A549 treated with ZK216348 at 1 μM for 4 hours (cell line): Measurements from ENCODE around the gene ZNF350. TPM values are rescaled to one million over a fixed set of nuclear protein-coding genes. Genes with fewer than 3 reads are reported as not detected.

ENCODE experiments used
- total RNA-seq: library from RNA; stranded (reverse); fragments of 200-300 nt; extraction: Qiagen RNA extraction; gene quantifications from 5 replicates; pipeline ENCODE4 v1.2.3, GENCODE V29; 2022; ENCODE audit warnings: low read depth

Gene ZNF350
- 3.3 to 5.9 TPM (median 4.0 TPM) in 5 replicates for total RNA-seq

DNA sequence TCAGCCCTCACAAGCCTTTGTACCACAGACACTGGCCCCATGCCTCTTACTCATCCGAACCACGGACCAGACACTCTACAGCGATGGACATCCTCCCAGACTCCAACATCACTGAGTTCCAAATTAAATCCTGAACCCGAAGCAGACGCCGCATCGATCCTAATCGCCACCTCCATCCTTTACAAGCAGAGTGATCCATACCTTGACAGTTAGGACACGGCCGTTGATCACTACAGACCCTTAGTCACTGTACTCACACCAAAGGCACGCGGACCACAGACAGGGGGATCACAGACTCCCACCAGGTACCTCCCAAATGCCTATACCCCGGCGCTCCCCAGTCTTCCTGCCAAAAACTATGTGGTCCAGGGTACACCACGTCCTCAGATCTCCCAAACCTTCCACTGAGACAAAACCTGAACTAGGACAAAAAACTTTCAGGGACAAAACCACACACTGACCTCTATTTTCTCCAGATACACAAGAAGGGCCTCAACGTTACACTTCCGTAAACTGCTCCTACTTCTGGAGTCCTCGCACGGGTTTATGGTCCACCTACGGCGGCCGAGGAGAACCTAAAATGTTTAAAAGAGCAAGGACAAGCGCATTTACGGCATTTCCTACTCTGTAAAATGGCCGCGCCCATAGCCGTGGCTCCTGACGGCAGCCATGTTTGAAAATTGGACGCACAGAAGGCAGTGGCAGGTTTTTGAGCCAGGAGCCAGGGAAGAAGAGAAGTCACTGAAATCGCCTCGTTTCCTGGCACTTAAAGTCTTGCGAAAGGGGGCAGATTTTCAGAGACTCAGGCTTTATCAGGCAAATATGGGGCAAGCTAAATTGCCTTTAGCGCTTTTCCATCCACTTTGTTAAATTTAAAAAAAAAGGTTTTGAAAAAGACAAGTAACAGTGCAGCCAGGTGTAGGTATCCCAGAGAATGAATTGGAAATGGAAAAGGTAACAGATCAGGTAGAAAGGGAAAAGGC is at the start of gene ZNF350:
Gene ZNF350, minus strand, starts transcription at position 532 of the 983 bp plus-strand sequence. CDS start 12,480 bp downstream, outside the sequence.

DNA sequence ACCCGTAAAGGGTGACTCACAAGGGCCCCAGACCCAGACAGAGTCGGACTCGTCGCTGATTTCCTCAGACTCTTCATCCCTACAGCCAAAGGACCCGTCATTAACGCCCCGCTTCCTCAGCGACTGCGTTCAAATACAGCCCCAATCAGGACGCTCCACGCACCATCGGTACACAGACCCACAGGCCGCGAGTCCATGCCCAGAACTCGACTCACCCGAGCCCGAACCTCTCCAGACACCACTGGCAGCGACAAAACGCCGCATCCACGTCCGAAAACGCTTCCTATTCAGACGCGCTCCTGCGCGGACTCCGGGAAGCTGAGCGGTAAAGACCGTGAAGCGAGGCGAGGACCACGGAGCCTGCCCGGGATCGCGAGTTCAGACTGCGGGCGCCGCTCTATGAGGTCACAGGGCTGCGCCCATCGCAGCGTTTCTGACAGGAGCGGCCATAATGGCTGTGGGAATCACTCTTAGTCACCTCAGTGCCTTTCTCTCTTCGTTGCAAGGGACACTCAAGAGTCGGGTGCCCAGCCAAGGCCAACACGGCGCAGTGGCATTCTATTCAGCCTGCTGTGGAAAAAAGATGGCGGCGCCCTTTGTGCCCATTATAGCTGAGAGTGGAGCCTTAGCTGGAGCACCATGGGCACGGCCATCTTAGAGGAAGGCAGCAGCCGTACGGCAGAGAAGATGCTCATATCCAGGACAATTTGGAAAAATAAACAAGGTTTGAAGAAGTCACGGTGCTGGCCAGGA is 41.6 kb upstream of the ZNF350 start, which contains the start of gene ZNF614:
Gene ZNF614, minus strand, starts transcription at position 353 of the 753 bp plus-strand sequence. CDS start 2,634 bp downstream, outside the sequence.

DNA sequence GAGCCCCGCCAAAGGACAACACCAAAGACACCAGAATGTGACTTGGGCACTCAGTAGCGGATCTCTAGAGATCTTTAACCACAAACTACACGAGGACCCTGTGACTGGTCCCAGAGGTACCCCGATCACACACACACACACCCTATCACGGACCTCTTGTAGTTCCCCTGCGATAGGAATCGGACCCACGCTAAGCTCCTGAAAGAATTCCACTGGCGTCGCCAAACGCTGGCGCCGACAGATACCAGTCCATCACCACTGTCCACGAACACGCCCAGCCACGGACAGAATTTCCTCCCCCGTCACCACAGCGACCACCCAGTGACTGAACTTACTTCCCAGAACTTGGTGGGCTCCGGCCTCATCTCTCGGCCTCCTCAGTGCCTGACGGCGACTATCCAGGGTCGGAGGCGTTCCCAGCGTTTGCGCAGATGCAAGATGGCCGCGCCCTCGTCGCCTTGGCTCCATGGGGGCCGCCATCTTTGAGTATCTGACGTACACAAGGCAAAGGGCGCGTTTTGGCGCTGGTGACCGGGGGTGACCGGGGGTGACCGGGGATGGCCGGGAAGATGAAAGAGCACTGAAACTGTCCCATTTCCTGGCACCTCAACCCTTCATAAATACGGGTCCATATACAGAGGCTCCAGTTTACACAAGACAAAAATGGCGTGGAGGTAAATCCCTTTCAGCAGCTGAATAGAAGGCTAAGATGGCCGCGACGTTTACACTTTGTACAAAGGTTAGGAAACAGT is 21.3 kb upstream of the ZNF350 start, which contains the start of gene ZNF615:
Gene ZNF615, minus strand, starts transcription at position 406 of the 752 bp plus-strand sequence. CDS start 4,500 bp downstream, outside the sequence.

DNA sequence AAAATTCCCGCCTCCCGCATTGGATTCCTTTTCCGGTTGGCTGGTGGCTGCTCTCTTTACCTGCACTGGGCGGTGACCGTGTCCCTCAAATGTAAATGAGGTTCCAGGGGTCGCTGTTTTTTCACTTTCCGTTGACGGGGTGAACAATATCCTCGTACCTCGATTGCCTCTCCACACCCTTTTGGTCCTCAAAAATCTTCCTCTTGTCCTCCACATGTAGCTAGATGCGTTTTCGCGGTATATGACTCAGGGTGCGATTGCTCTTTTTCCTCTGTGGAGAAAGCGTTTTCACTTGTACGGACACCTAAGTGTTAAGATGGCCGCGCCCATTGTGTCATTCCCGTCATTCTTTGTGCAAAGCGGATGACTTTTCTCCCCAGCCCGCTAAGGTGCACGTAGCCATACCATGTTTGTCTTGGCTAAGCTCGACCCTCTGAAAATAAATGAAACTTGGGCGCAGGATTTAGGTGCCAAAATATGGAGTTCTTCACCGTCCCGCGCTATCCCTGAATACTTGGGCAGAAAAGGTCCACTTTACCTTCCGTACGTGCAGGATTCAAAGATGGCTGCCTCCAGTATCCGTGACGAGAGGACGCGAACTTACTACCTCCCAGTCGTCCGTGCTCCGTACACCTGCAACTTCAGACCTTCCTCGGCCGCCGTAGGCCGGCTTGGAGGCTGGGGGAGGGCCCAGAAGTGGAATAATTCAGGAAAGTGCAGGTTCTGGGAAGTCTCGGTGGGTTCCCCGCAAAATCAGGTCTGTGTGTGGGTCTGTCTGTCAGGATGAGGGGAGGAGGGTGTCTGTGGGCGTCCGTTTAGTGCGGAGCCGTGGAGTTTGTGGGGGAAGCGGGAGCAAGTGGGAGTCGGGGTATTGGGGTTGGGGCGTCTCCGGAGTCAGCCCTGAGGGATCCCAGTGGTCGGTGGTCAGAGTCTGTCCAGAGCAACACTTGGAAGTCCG is 59.6 kb downstream of the ZNF350 start, which contains the start of gene ZNF613:
Gene ZNF613, plus strand, starts transcription at position 689 of the 958 bp plus-strand sequence. CDS start 8,749 bp downstream, outside the sequence.

Other genes starting within 250 kb of the ZNF350 start
- gene FPR1, start 235.0 kb downstream of the ZNF350 start, total RNA-seq, result 0.08 to 0.14 TPM (median 0.08 TPM) in 3 of 5 replicates, not detected in the others
- not detected in 5 replicates for gene FPR2, start 225.7 kb downstream of the ZNF350 start, total RNA-seq
- not detected in 5 replicates for gene FPR3, start 191.7 kb downstream of the ZNF350 start, total RNA-seq
- 0.06 to 0.13 TPM in 2 of 5 replicates, not detected in the others for gene ZNF577, start 98.9 kb downstream of the ZNF350 start, total RNA-seq
- 0.12 to 0.25 TPM (median 0.19 TPM) in 4 of 5 replicates, not detected in the other for gene ZNF649, start 81.8 kb downstream of the ZNF350 start, total RNA-seq
- 1.00 to 2.1 TPM (median 1.4 TPM) in 5 replicates for gene ZNF613, start 59.4 kb downstream of the ZNF350 start, total RNA-seq
- 3.3 to 4.6 TPM (median 4.3 TPM) in 5 replicates for gene ZNF615, start 21.4 kb upstream of the ZNF350 start, total RNA-seq
- 2.3 to 4.0 TPM (median 3.1 TPM) in 5 replicates for gene ZNF614, start 41.5 kb upstream of the ZNF350 start, total RNA-seq
- 1.3 to 2.5 TPM (median 1.8 TPM) in 5 replicates for gene ZNF432, start 62.0 kb upstream of the ZNF350 start, total RNA-seq
- gene ZNF841, start 108.9 kb upstream of the ZNF350 start, total RNA-seq, result 1.7 to 3.1 TPM (median 1.8 TPM) in 5 replicates
- gene ZNF616, start 153.1 kb upstream of the ZNF350 start, total RNA-seq, result 0.48 to 1.4 TPM (median 0.79 TPM) in 5 replicates
- gene ZNF836, start 184.8 kb upstream of the ZNF350 start, total RNA-seq, result 0.33 to 0.95 TPM (median 0.52 TPM) in 5 replicates
- 210 to 308 TPM (median 302 TPM) in 5 replicates for gene PPP2R1A, start 203.2 kb upstream of the ZNF350 start, total RNA-seq